Activated naive CD4-positive, alpha-beta T cell treated with anti-CD3 and anti-CD28 coated beads for 36 hours (primary cell): Measurements from ENCODE around the gene SYT1. TPM values are rescaled to one million over a fixed set of nuclear protein-coding genes. Genes with fewer than 3 reads are reported as not detected.

Source experiments
- CTCF ChIA-PET: fragments of 350-600 bp; sonication (Branson Sonifier 250); formaldehyde crosslinking; loops from one replicate; lab custom pipeline; 2021; ENCODE audit warnings: antibody characterized with exemption; lab: Charles Lee
- DNase-seq: peaks from one replicate; pipeline ENCODE4 v3.0.0-alpha.2; 2020
- H3K27ac Mint-ChIP-seq: one replicate; pipeline ENCODE4 v1.8.0; 2021; ENCODE audit warnings: mild to moderate bottlenecking, mixed read lengths
- H3K27me3 Mint-ChIP-seq: one replicate; pipeline ENCODE4 v1.8.0; 2021; ENCODE audit warnings: low read depth, mixed read lengths
- H3K36me3 Mint-ChIP-seq: one replicate; pipeline ENCODE4 v1.8.0; 2021; ENCODE audit warnings: low read depth, mixed read lengths
- H3K4me1 Mint-ChIP-seq: one replicate; pipeline ENCODE4 v1.8.0; 2021; ENCODE audit warnings: low read depth, mixed read lengths
- H3K4me3 Mint-ChIP-seq: one replicate; pipeline ENCODE4 v1.8.0; 2021; ENCODE audit warnings: mild to moderate bottlenecking, moderate library complexity, mixed read lengths
- H3K9me3 Mint-ChIP-seq: one replicate; pipeline ENCODE4 v1.8.0; 2021; ENCODE audit warnings: mixed read lengths
- intact Hi-C: fragments of 100-400 bp; cut with micrococcal nuclease; formaldehyde crosslinking; loops from one replicate; pipeline ENCODE4 v1.15.1; 2023
- total RNA-seq, 2 experiments: library from RNA; stranded (reverse); gene quantifications; one replicate each; pipeline ENCODE4 v1.2.3, GENCODE V29; 2021

Gene SYT1
- total RNA-seq, 2 experiments from 2014 or later, result not detected

- intact Hi-C loops, result no loop called here
- Mint-ChIP-seq H3K27ac (no peak overlapping the region), H3K36me3 (no peaks in the 10 kb centered on the region)
Observed at GRCh38 chr12:78916845-78917480, 52.4 kb downstream of the SYT1 start.

DNA sequence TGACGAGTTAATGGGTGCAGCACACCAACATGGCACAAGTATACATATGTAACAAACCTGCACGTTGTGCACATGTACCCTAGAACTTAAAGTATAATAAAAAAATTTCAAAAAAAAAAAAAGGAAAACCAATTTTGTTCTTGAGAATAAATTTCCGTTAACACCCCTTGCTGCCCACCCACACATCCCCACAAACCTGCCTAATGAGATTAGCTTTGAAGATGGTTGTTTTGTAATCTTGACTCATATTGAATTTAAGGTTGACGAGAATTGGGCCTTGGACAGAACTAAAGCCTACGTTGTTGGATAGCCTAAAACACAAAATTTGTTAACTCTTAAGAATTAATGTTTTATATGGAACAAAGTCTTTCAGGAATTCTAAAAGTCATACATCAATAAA is 52.9 kb downstream of the SYT1 start:
- CTCF ChIA-PET, result interaction anchor here (0.6 kb wide), 1 partner anchor 1031 kb away, joined by 3 read pairs; no protein-coding TSS in a partner anchor
- intact Hi-C loops, result no loop called here
- no peak for DNase-seq
- Mint-ChIP-seq H3K36me3 (no peaks in the 10 kb centered on the region), H3K9me3 (peaks cover 4% of the 10 kb centered on the region), H3K27ac (no peak overlapping the region), H3K4me3 (no peak overlapping the region), H3K27me3 (no peaks in the 10 kb centered on the region), H3K4me1 (no peaks in the 10 kb centered on the region)

More at GRCh38 chr12:78916845-78917480, 52.4 kb downstream of the SYT1 start:
- Mint-ChIP-seq H3K9me3 (peaks cover 4% of the 10 kb centered on the region), H3K4me1 (no peaks in the 10 kb centered on the region), H3K27me3 (no peaks in the 10 kb centered on the region), H3K4me3 (no peak overlapping the region)
- CTCF ChIA-PET, result interaction anchor here (0.6 kb wide), 1 partner anchor 1030 kb away, joined by 3 read pairs; no protein-coding TSS in a partner anchor
- no peak for DNase-seq

DNA sequence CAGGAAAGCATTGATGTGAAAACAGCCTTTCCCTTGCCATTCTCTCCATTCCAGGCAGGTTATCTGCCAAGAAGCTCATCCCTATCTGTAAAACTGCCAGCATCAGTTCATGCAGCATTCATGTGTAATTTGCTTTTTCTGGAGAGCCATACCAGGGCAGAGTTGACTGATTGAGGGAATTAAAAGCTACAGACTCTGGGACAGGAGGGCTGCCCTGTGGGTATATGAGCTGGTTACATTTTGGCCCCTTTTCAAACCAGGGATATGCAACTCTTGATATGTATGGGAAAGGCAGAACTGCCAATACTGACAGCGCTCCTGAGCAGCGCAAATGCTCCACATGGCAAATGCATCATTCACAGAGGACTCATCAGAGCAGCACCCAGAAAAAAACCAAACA is 53.7 kb downstream of the SYT1 start:
- Mint-ChIP-seq H3K4me1 (no peaks in the 10 kb centered on the region), H3K27me3 (no peaks in the 10 kb centered on the region), H3K27ac (no peak overlapping the region), H3K9me3 (peaks cover 4% of the 10 kb centered on the region), H3K4me3 (no peak overlapping the region), H3K36me3 (no peaks in the 10 kb centered on the region)
- CTCF ChIA-PET, result no interaction called here
- intact Hi-C loops, result no loop called here
- no peak for DNase-seq

GRCh38 chr12:78928200-78929074 is 63.9 kb downstream of the SYT1 start:
- no peak for DNase-seq
- intact Hi-C loops, result no loop called here
- H3K9me3 Mint-ChIP-seq, result peaks cover 4% of the 10 kb centered on the region
- H3K36me3 Mint-ChIP-seq, result no peaks in the 10 kb centered on the region
- CTCF ChIA-PET, result no interaction called here
- H3K4me1 Mint-ChIP-seq, result no peaks in the 10 kb centered on the region
- H3K27me3 Mint-ChIP-seq, result no peaks in the 10 kb centered on the region
- no peak overlapping the region for H3K4me3 Mint-ChIP-seq
- no peak overlapping the region for H3K27ac Mint-ChIP-seq

GRCh38 chr12:78929075-78929418 is 64.5 kb downstream of the SYT1 start:
- no peak for DNase-seq
- Mint-ChIP-seq H3K36me3 (no peaks in the 10 kb centered on the region), H3K4me1 (no peaks in the 10 kb centered on the region), H3K27me3 (no peaks in the 10 kb centered on the region), H3K27ac (no peak overlapping the region), H3K9me3 (peaks cover 4% of the 10 kb centered on the region), H3K4me3 (no peak overlapping the region)
- intact Hi-C loops, result no loop called here
- CTCF ChIA-PET, result no interaction called here

- no peaks in the 10 kb centered on the region for H3K27me3 Mint-ChIP-seq
- no peak overlapping the region for H3K27ac Mint-ChIP-seq
- DNase-seq, result no peak
- peaks cover 4% of the 10 kb centered on the region for H3K9me3 Mint-ChIP-seq
- H3K36me3 Mint-ChIP-seq, result no peaks in the 10 kb centered on the region
- intact Hi-C loops, result no loop called here
- no peak overlapping the region for H3K4me3 Mint-ChIP-seq
- H3K4me1 Mint-ChIP-seq, result no peaks in the 10 kb centered on the region
- CTCF ChIA-PET, result no interaction called here
Observed at GRCh38 chr12:78931466-78931990, 67.0 kb downstream of the SYT1 start.

GRCh38 chr12:78933014-78933413 is 68.4 kb downstream of the SYT1 start:
- no peaks in the 10 kb centered on the region for H3K4me1 Mint-ChIP-seq
- no peaks in the 10 kb centered on the region for H3K36me3 Mint-ChIP-seq
- no peak overlapping the region for H3K27ac Mint-ChIP-seq
- peaks cover 4% of the 10 kb centered on the region for H3K9me3 Mint-ChIP-seq
- no peaks in the 10 kb centered on the region for H3K27me3 Mint-ChIP-seq
- no peak for DNase-seq
- intact Hi-C loops, result no loop called here
- H3K4me3 Mint-ChIP-seq, result no peak overlapping the region
- CTCF ChIA-PET, result no interaction called here

- CTCF ChIA-PET, result no interaction called here
- Mint-ChIP-seq H3K27ac (no peak overlapping the region), H3K36me3 (no peaks in the 10 kb centered on the region), H3K9me3 (peaks cover 2% of the 10 kb centered on the region), H3K4me1 (no peaks in the 10 kb centered on the region), H3K4me3 (no peak overlapping the region), H3K27me3 (no peaks in the 10 kb centered on the region)
- intact Hi-C loops, result no loop called here
- DNase-seq, result no peak
Observed at GRCh38 chr12:78938341-78939084, 73.9 kb downstream of the SYT1 start.

GRCh38 chr12:78949532-78949931 is 85.0 kb downstream of the SYT1 start:
- Mint-ChIP-seq H3K27ac (no peak overlapping the region), H3K4me3 (no peak overlapping the region), H3K4me1 (no peaks in the 10 kb centered on the region), H3K27me3 (no peaks in the 10 kb centered on the region), H3K36me3 (no peaks in the 10 kb centered on the region), H3K9me3 (no peaks in the 10 kb centered on the region)
- CTCF ChIA-PET, result no interaction called here
- intact Hi-C loops, result no loop called here
- no peak for DNase-seq

- no peaks in the 10 kb centered on the region for H3K27me3 Mint-ChIP-seq
- CTCF ChIA-PET, result no interaction called here
- no peaks in the 10 kb centered on the region for H3K9me3 Mint-ChIP-seq
- intact Hi-C loops, result no loop called here
- no peak for DNase-seq
- H3K27ac Mint-ChIP-seq, result no peak overlapping the region
- no peaks in the 10 kb centered on the region for H3K36me3 Mint-ChIP-seq
- no peaks in the 10 kb centered on the region for H3K4me1 Mint-ChIP-seq
- H3K4me3 Mint-ChIP-seq, result no peak overlapping the region
Observed at GRCh38 chr12:78951803-78952551, 87.4 kb downstream of the SYT1 start.

DNA sequence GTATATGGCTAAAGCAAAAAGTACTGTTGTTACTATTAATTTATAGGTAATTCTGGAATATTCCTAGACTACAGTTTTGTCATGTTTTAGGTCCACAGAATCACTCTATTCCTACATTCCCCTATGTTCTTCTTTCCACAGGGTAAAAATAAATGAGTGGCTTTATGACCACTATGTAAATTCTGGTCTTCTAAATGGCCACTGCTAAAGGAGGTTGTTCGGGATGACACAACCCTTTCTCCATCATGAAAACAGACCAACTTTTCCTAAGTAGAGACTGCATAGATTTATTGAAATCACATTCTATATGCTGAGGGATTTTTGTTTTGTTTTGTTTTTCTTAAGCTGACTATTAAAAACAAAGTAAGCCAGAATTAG is 88.0 kb downstream of the SYT1 start:
- Mint-ChIP-seq H3K9me3 (no peaks in the 10 kb centered on the region), H3K27me3 (no peaks in the 10 kb centered on the region), H3K27ac (no peak overlapping the region), H3K4me3 (no peak overlapping the region), H3K4me1 (no peaks in the 10 kb centered on the region), H3K36me3 (no peaks in the 10 kb centered on the region)
- CTCF ChIA-PET, result no interaction called here
- no peak for DNase-seq
- intact Hi-C loops, result no loop called here

DNA sequence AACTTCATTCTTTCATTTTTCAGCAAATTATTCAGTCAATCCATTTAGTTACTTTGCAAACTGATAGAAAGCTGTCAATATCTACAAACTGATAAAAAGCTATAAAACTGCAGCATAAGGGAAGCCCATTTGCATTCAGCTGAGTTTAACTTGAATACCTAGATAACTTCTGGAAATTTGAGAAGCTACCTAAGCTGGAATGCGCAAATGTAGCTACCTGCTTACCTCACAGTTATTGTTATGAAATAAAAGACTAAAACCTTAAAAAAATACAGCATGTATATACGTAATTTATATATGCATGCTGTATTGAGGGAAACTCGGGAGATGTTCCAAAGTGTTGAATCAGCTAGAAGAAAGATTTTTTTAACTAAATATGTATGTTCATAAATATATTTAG is 94.4 kb downstream of the SYT1 start:
- CTCF ChIA-PET, result no interaction called here
- Mint-ChIP-seq H3K4me1 (no peaks in the 10 kb centered on the region), H3K36me3 (no peaks in the 10 kb centered on the region), H3K27ac (no peak overlapping the region), H3K27me3 (no peaks in the 10 kb centered on the region), H3K4me3 (no peak overlapping the region), H3K9me3 (no peaks in the 10 kb centered on the region)
- intact Hi-C loops, result no loop called here
- no peak for DNase-seq
